ENCODE measurements around the gene NDUFV3. TPM values are rescaled to one million over a fixed set of nuclear protein-coding genes. Genes with fewer than 3 reads are reported as not detected.

Gene NDUFV3
- total RNA-seq = 44.3 and 48.9 TPM in 2 replicates

GRCh38 chr21:42892931-42893755 is at the start of gene NDUFV3:
NDUFV3 (plus strand) TSS chr21:42893309; CDS start chr21:42893334, 25 bp downstream.

GRCh38 chr21:42878993-42879787 is 13.9 kb upstream of the NDUFV3 start, which contains the start of gene WDR4:
WDR4 (minus strand) TSS chr21:42879539; CDS start chr21:42879495, 44 bp downstream.

GRCh38 chr21:42925114-42925926 is 32.2 kb downstream of the NDUFV3 start, which contains the start of gene ERVH48-1:
ERVH48-1 (minus strand) TSS chr21:42925630; CDS start chr21:42919006, 6,624 bp downstream.

Other genes starting within 250 kb of the NDUFV3 start
- gene PDE9A, start 239.7 kb upstream of the NDUFV3 start, total RNA-seq = 0.17 and 1.1 TPM in 2 replicates
- 1.5 and 3.0 TPM in 2 replicates for gene WDR4, start 13.8 kb upstream of the NDUFV3 start, total RNA-seq
- gene ERVH48-1, start 32.3 kb downstream of the NDUFV3 start, total RNA-seq = not detected in 2 replicates
- gene PKNOX1, start 81.3 kb downstream of the NDUFV3 start, total RNA-seq = 7.4 and 9.7 TPM in 2 replicates
- 80.2 and 93.3 TPM in 2 replicates for gene CBS, start 182.5 kb downstream of the NDUFV3 start, total RNA-seq
- gene U2AF1, start 214.3 kb downstream of the NDUFV3 start, total RNA-seq = 10.6 and 13.5 TPM in 2 replicates